BLaER1 treated with 17β-estradiol and CSF1 and Interleukin-3, amounts not matched to agents 10 nM and 100 nM (cell line): ENCODE measurements around the gene NRIP1.

Source experiments
- H3K27ac ChIP-seq, 11 experiments: shearing (Covaris generic); formaldehyde crosslinking; 2 replicates each; pipeline ENCODE4 v1.8.1; 2022
- H3K27me3 ChIP-seq, 11 experiments: shearing (Covaris generic); formaldehyde crosslinking; 2 replicates each; pipeline ENCODE4 v1.8.1; 2022
- H3K36me3 ChIP-seq, 11 experiments: shearing (Covaris generic); formaldehyde crosslinking; 2 replicates each; pipeline ENCODE4 v1.8.1; 2022
- H3K4me1 ChIP-seq, 10 experiments: shearing (Covaris generic); formaldehyde crosslinking; 2 replicates each; pipeline ENCODE4 v1.8.1; 2022
- H3K4me2 ChIP-seq, 11 experiments: shearing (Covaris generic); formaldehyde crosslinking; 2 replicates each; pipeline ENCODE4 v1.8.1; 2022
- H3K4me3 ChIP-seq, 10 experiments: shearing (Covaris generic); formaldehyde crosslinking; 2 replicates each; pipeline ENCODE4 v1.8.1; 2022
- H3K9ac ChIP-seq, 11 experiments: shearing (Covaris generic); formaldehyde crosslinking; 2 replicates each; pipeline ENCODE4 v1.8.1; 2022
- H3K9me3 ChIP-seq, 11 experiments: shearing (Covaris generic); formaldehyde crosslinking; replicated peaks in 1 of 11; 2 replicates each; pipeline ENCODE4 v1.8.1; 2022
- H4K20me1 ChIP-seq, 11 experiments: shearing (Covaris generic); formaldehyde crosslinking; 2 replicates each; pipeline ENCODE4 v1.8.1; 2022
- Cebpa-rat ChIP-seq, 11 experiments: shearing (Covaris generic); IDR thresholded peaks; 2 replicates each; pipeline ENCODE4 v1.8.1; 2022

The NRIP1 gene

GRCh38 chr21:14916676-14917141, 148.1 kb downstream of the NRIP1 start:
- no peaks in the 10 kb centered on the region for H4K20me1 ChIP-seq

GRCh38 chr21:14913638-14914037, 151.2 kb downstream of the NRIP1 start:
- Histone ChIP-seq H4K20me1 (no peaks in the 10 kb centered on the region), H3K27me3 (no peaks in the 10 kb centered on the region), H3K4me3 (no peak overlapping the region), H3K9ac (no peak overlapping the region), H3K4me1 (no peaks in the 10 kb centered on the region), H3K4me2 (no peak overlapping the region), H3K27ac (no peak overlapping the region), H3K9me3 (peaks cover 0 to 16% (median 4%) of the 10 kb centered on the region in 11 experiments; a peak in 10 of 22 replicates), H3K36me3 (no peaks in the 10 kb centered on the region)
- TF ChIP-seq Cebpa-rat (IDR thresholded peaks at IDR 0.05): no peak

More at GRCh38 chr21:14916676-14917141, 148.1 kb downstream of the NRIP1 start:
- TF ChIP-seq Cebpa-rat (IDR thresholded peaks at IDR 0.05): no peak
- no peaks in the 10 kb centered on the region for H3K4me1 ChIP-seq
- H3K27me3 ChIP-seq: no peaks in the 10 kb centered on the region
- H3K4me3 ChIP-seq: no peak overlapping the region
- no peak overlapping the region for H3K4me2 ChIP-seq
- no peak overlapping the region for H3K9ac ChIP-seq
- peaks cover 0 to 9% (median 0%) of the 10 kb centered on the region in 11 experiments; a peak in 7 of 22 replicates for H3K9me3 ChIP-seq
- H3K27ac ChIP-seq: no peak overlapping the region
- H3K36me3 ChIP-seq: no peaks in the 10 kb centered on the region

- TF ChIP-seq Cebpa-rat (IDR thresholded peaks at IDR 0.05): no peak
- Histone ChIP-seq H3K27me3 (no peaks in the 10 kb centered on the region), H3K4me3 (no peak overlapping the region), H3K36me3 (no peaks in the 10 kb centered on the region), H3K27ac (no peak overlapping the region), H3K4me1 (no peaks in the 10 kb centered on the region), H3K4me2 (no peak overlapping the region), H4K20me1 (no peaks in the 10 kb centered on the region), H3K9me3 (peaks cover 0 to 16% (median 4%) of the 10 kb centered on the region in 11 experiments; a peak in 10 of 22 replicates), H3K9ac (no peak overlapping the region)
Observed at GRCh38 chr21:14911351-14911750, 153.4 kb downstream of the NRIP1 start.
